NCI-H1048 (cell line): ENCODE results near the gene PCLO.

Experiments
- DNase-seq: peaks from one replicate; lab custom pipeline; 2025; lab: John Stamatoyannopoulos, UW

Gene PCLO

GRCh38 chr7:82839063-82839462 lies 323.6 kb downstream of the PCLO start:
- DNase-seq: no peak

DNA sequence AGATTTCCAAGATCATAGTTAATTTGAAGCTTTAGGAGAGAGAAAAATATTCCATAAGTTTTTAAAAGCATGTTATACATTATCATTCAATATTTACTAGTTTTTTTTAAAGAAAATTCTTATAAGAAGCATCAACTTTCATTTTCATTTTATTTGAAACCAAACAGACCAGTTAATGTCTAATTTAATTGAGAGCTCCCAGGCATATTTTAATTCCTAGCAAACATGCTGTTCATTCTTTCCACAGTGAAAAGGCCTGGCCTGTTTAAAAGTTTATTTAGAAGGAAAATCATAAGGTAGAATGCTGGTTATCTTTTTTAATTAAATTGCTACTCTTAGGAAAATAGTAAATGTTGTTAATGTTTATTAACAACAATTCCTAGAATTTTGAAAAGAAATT lies 324.4 kb downstream of the PCLO start:
- no peak for DNase-seq

GRCh38 chr7:82823073-82823472 lies 339.6 kb downstream of the PCLO start:
- DNase-seq: no peak

GRCh38 chr7:82821037-82821436 lies 341.6 kb downstream of the PCLO start:
- DNase-seq: no peak

DNA sequence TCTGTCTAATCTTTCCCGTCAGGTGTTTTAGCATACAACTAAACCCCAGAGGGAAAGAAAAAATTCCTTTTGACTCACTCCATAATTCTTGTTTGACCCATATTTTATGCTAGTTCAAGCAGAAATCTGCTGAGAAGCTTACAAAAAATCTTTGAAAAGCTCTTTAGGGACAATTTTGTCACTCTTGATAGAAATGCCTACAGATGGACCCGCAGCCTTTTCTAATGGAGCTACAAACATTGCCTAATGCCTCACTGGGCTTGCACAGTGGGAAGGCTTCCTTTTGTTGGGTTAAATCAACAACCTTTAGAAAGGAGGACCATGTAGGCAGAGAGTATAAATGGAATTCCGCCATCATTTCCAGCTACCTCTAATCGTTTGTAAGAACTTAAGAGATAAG lies 344.5 kb downstream of the PCLO start:
- no peak for DNase-seq

GRCh38 chr7:82816272-82816671 lies 346.4 kb downstream of the PCLO start:
- no peak for DNase-seq

GRCh38 chr7:82810558-82811259 lies 352.0 kb downstream of the PCLO start:
- DNase-seq: no peak

DNA sequence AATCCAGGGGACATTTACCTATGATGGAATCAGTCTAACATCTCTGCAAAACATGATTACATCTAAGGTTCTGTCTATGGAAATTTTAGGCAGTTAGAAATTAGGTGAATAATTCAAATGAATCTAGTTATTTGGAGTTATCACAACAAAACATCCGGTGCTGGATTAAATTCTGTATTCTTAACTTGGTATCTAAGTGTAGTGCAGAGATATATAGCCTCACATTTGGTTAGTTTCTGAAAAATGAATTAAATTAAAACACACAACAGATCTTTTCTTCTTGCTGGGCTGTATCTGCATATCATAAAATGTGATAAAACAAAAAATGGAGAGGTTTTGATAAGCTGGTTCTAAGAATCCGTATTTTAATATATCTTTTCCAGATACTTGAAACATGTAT lies 354.1 kb downstream of the PCLO start:
- DNase-seq: no peak

DNA sequence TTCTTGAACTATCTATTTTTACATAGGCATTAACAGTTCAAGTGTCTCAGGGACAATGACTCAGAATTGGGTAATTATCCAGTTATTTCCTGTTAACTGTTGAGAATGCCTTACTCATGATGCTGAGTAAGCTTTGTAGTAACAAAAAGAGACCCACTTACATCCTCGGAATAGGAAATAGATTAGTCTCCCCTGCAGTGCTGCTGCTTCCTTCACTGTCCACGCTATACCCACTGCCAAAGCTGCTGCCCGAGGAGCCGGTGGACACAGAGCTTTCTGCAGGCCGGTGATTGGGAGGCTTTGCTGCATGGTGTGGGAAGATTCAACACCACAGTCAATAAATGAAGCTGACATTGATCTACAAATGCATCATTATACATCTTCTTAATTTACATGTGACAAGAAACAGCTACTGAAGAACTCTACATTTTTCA lies 357.1 kb downstream of the PCLO start:
- no peak for DNase-seq

DNA sequence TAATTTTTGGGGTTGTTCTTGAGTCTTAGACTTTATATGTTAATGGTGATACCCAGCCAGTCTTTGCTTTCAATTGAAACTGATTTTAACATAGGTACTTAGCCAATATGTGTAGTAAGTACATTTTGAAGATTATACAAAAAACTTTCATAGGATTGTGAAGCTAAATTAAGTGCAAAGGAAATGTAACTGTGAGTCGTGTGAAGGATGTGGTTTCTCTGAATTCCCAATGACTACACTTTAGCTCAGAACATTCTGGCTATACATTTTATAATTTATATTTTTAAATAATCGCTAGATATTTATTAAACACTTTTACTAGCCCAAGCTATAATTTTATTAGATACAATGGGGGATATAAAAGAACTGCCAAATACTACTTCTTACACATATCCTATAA lies 359.3 kb downstream of the PCLO start:
- no peak for DNase-seq

DNA sequence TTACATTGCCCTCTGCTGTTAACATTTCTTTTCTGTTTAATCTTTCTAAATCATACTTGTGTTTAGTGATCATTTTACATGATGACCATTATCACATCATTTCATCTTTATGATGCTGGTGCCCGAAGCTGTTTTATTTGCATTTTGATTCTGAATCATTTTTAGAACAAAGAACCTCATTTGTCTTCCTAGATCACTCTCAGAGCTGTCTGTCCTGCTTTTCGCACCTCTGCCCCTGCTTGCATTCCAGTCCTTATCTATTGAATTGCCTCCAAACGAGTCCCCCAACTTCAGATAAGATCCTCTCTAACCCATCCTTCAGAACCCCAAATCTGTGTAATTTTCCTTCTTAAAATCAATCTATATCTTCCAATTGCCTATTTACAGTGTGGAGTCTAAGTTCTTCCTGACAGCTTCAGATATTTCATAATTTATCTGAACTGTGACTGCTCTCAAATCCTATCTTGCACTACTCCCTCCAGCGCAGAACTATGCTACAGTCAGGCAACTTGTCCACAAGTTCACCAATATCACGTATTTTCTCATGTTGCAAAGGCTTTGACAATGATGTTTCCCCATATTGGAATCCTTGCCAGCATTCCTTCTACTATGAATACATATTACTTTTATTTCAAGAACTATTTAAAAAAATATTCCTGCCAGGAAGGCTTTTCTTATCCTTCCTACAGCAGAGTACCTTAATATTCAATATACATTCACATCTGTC lies 372.6 kb downstream of the PCLO start:
- peak; percentile 21 for DNase-seq

- no peak for DNase-seq
Measured at GRCh38 chr7:82778021-82778420, 384.7 kb downstream of the PCLO start.

DNA sequence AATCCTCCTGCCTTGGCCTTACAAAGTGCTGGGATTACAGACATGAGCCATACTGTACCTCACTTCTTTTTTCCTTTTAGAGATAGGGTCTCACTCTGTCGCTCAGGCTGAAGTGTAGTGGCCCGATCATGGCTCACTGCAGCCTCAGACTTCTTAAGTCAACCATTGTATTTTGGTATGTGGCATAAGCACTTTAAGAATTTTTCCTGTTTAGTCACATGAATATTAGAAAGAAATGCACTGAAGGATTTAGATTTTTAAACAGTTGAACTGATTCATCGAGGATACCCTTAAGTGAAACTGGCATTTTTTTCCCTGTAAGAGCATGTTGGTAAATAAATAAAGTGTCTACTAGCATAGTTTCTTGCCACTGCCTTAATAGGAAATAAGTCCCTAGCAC lies 399.8 kb downstream of the PCLO start:
- DNase-seq: no peak

- DNase-seq: no peak
Measured at GRCh38 chr7:82760831-82761230, 401.9 kb downstream of the PCLO start.

DNA sequence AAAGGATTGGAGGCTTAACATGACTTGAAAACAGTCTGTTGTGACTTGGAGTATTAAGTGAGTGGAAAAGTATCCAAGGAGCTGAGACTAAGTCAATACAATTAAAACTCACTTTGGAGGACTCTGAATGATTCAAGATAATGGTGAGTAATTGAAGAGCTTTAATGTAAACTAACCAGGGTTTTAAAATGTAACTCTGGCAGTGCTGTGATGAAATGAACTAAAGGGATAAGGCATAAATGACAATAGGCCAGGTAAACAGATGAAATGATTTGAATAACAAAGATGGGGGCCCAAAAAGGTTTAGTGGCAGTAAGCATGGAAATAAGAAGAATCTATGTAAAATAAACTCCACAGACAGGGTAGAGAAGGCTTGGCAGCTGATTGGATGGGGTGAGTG lies 402.6 kb downstream of the PCLO start:
- DNase-seq: no peak

DNA sequence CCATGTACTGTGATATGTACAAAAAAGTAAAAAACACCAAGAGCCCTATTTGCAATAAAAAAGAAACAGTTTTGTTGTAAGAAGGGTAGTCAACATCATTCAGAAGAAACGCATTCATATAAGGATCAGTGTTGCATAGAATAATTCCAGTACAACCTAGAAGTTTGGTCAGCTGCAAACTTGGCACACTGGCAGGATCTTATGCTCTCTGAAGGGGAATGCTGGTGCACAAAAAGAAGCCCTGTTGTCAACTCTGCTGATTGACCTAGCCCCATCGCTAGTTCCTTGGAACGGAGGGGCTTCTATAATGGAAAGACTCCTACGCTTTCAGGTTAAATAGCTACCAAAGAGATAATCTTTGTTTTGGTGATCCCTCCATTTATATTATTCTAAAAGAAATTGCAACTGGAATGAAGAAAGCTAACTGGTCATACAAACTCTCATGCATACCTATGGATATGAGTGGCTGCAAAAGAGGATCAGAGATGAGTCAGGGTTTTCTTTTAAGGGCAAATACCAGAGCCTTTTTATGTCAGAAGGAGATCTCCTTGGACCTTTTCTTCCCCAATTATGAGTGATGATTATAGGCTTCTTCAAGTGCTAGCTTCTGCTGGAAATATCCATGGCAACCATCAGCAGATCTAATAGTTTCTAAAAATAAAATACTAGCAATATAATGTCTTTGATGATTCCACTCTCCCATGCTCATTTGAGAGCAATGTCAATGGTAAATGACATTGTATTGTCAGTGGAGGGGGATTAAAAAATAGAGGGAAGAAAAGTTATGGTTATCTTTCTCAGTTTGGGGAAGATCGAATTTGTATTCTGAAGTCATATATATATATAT lies 406.8 kb downstream of the PCLO start:
- no peak for DNase-seq

DNA sequence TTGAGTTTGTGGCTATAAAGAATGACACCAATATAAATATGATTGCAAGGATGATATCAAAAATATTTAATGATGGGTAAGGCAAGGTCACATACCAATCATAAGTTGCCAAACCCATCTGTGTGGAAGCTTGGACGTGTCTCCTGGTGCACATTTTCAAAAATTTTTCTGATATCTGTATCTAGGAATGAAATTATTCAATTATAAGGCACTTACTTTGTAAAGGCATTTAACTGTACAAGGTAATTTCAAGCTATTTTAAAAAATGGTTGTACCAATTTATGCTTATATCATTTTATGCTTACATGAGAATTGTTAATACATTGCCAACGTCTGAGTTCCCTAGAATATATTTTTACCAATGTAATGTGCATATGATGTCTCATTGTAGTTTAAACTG lies 412.7 kb downstream of the PCLO start:
- no peak for DNase-seq

DNA sequence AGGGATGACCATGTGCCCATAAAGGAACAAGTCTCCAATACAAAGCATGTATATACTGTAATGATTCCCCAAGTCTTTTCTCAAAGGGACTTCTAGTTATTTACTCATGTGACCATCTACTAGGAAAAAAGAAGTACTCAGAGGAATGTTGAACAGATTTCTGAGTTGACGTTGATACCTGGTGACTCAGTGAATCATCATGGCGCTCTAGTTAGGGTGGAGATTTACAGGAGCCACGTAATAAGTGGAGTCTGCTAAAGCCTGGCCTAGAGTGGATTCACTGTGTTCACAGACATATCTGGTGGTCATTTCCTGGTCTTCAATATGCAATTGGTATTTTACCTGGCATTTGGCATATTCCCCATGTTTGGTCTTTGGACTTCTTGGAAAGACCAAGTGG lies 416.9 kb downstream of the PCLO start:
- no peak for DNase-seq

DNA sequence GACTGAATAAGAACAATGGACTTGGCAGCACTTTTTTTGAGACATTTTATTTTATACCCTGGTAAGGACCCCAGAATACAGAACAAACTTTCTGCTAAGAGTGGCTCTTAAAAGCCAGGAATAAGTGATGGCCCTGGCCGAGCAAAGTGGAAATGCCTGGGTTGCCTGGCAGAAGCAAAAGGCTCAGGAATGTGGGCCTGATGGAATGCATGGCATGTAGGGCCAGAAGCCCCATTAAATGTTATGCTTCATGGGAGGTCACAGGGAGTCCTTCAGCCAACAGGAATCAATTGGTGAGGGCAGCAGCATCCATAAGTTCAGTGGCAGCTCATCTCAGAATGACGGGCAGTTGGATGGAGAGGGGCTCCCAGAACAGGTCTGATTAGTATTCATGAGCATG lies 417.6 kb downstream of the PCLO start:
- no peak for DNase-seq

DNA sequence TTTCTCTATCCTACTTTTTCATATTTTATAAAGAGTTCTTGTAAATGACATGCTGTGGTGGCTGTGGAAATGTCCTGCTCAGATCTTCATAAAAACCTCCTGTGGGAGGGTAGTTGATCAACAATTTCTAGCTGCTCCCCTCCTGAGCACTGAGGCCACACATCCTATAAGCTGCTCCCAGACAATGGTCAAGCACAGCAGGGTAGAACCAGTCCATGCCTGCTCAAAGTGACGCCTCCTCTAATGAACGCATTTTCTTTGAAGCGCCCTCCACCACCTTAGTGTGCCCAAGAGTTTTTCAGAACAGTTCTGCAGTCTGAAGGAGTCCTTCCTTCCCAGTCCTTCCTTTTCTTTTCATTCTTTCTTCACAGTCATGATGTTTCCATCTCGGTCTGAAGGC lies 420.5 kb downstream of the PCLO start:
- no peak for DNase-seq

- no peak for DNase-seq
Measured at GRCh38 chr7:82741493-82741892, 421.2 kb downstream of the PCLO start.

GRCh38 chr7:82740246-82740848 lies 422.3 kb downstream of the PCLO start:
- DNase-seq: peak; percentile 7
